Neural cell (in vitro differentiated cells): Measurements from ENCODE around the gene CALHM2.

Source experiments
- CTCF ChIP-seq: fragments of 450-650 bp; IDR thresholded peaks from 2 replicates; pipeline ENCODE4 v1.5.1; 2014; ENCODE audit warnings: antibody characterized with exemption, mild to moderate bottlenecking, moderate library complexity; ENCODE audit not compliant: poor library complexity, severe bottlenecking
- EP300 ChIP-seq: fragments of 450-650 bp; conservative IDR thresholded peaks from 2 replicates; pipeline ENCODE4 v1.6.1; 2014; ENCODE audit warnings: antibody characterized with exemption, mild to moderate bottlenecking, moderate library complexity; ENCODE audit not compliant: poor library complexity, severe bottlenecking
- EZH2 ChIP-seq: fragments of 200-600, 300-800 bp; shearing (Covaris generic), sonication (generic); IDR thresholded peaks from 2 replicates; pipeline ENCODE4 v1.6.1; 2014; ENCODE audit warnings: antibody characterized with exemption, low read length, borderline replicate concordance, mild to moderate bottlenecking; ENCODE audit not compliant: insufficient read depth, poor library complexity, severe bottlenecking
- POLR2AphosphoS5 ChIP-seq: IDR thresholded peaks from 2 replicates; pipeline ENCODE4 v1.6.1; 2012
- SMC3 ChIP-seq: fragments of 450-650 bp; conservative IDR thresholded peaks from 2 replicates; pipeline ENCODE4 v1.6.1; 2014; ENCODE audit warnings: antibody characterized with exemption, mild to moderate bottlenecking, moderate library complexity; ENCODE audit not compliant: poor library complexity
- TAF1 ChIP-seq: IDR thresholded peaks from 2 replicates; pipeline ENCODE4 v1.6.1; 2012; ENCODE audit warnings: low read depth

- TF ChIP-seq CTCF (no peak), POLR2AphosphoS5 (no peak), TAF1 (no peak), EP300 (no peak), SMC3 (no peak), EZH2 (no peak)
Observed at GRCh38 chr10:103497161-103497915, 45.2 kb upstream of the CALHM2 start.
